Kidney glomerular epithelial cell (primary cell): Measurements from ENCODE around the gene LRFN4.

ENCODE experiments used
- DNase-seq: peaks from one replicate; lab custom pipeline; 2025; lab: John Stamatoyannopoulos, UW

LRFN4 gene

DNA sequence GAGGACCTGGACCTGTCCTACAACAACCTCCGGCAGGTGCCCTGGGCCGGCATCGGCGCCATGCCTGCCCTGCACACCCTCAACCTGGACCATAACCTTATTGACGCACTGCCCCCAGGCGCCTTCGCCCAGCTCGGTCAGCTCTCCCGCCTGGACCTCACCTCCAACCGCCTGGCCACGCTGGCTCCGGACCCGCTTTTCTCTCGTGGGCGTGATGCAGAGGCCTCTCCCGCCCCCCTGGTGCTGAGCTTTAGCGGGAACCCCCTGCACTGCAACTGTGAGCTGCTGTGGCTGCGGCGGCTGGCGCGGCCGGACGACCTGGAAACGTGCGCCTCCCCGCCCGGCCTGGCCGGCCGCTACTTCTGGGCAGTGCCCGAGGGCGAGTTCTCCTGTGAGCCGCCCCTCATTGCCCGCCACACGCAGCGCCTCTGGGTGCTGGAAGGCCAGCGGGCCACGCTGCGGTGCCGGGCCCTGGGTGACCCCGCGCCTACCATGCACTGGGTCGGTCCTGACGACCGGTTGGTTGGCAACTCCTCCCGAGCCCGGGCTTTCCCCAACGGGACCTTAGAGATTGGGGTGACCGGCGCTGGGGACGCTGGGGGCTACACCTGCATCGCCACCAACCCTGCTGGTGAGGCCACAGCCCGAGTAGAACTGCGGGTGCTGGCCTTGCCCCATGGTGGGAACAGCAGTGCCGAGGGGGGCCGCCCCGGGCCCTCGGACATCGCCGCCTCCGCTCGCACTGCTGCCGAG, 1.5 kb downstream of the LRFN4 start:
- no peak for DNase-seq

- no peak for DNase-seq
Observed at GRCh38 chr11:66858939-66859685, 2.2 kb downstream of the LRFN4 start.

GRCh38 chr11:66859686-66860448, 3.0 kb downstream of the LRFN4 start:
- DNase-seq, result no peak

DNA sequence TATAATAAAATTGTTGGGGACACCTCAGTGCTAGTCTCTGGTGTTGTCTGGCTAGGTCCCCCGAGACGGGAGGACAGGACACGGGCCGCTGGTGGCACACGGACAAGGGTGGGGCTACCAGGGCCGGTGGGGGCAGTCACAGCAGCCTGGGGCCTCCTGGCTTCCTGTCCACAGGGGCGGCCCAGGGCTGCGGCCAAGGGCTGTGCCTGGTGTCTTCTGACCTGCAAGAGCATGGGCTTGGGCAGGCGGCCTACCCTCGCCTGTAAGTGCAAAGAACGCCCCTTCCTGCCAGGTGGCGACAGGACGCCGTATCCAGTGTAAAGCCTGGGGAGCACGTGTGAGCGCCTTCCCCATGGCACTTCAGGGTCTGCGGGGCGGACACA, 3.6 kb downstream of the LRFN4 start:
- DNase-seq, result no peak

- DNase-seq, result no peak
Observed at GRCh38 chr11:66861038-66861773, 4.3 kb downstream of the LRFN4 start.

DNA sequence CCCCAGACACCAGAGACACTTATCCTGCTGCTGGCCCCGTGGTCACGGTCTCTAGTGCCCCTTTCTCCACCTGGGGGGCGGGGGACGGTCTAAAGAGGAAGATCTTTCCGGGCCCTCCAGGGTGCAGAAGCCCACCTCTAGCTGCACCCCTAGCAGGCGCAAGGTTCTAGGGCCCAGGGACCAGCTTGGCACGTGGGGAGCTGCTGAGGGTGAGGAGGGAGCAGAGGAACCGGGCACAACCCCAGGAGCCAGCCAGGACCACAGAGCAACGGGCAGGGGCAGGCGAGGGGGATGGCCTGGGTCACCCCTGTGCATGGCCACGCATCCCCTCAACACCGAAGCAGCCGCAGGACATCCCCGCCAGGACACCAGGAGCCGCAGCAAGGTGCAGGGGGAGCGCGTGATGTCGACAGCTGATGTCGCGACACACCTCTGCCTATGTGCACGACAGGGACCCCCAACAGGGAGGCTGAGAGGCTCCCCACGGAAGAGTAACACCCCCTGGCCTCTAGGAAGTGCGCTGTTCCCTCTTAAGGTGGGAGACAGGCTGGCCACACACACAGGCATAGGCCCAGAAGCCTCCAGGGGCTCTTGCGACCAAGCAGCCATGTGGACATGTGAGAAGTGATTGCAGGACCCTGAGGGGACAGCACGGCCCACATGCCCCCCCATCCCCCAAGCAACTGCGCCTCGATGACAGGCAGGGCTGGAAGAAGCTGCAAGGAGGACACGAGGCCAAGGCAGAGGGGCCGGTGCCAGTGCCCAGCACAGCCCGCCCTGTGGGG, 5.1 kb downstream of the LRFN4 start:
- no peak for DNase-seq

GRCh38 chr11:66862559-66863037, 5.7 kb downstream of the LRFN4 start:
- DNase-seq, result no peak

DNA sequence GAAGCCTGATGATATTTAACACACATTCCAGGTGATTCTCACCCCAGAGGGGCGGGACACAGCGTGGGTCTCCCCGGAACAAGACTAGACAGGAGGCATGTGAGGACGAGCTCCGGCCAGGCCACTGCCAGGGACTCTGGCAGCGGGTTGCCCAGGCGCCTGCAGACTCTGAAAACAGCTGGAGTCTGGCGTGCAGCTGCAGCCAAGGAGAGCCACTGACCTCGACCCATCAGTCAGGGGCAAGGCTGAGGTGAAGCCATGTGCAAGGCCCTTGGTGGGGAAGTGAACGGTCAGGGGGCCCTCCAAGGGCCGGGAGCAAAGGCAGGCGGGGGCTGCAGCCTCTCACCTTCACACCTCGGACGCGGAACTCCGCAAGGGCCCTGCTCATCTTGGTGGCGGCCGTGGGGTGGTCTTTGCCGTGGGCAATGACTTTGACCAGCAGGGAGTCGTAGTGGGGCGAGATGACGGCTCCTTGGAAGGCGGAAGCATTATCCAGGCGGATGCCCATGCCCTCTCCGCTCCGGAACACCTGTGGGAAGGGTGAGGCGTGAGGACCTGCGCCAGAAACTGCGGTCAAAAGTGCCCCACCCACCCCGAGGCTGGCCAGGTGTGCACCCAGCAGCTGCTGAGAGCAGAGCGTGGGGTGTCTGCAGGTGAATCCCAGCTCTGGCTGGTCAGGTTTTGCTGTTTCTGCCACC, 6.7 kb downstream of the LRFN4 start:
- no peak for DNase-seq

DNA sequence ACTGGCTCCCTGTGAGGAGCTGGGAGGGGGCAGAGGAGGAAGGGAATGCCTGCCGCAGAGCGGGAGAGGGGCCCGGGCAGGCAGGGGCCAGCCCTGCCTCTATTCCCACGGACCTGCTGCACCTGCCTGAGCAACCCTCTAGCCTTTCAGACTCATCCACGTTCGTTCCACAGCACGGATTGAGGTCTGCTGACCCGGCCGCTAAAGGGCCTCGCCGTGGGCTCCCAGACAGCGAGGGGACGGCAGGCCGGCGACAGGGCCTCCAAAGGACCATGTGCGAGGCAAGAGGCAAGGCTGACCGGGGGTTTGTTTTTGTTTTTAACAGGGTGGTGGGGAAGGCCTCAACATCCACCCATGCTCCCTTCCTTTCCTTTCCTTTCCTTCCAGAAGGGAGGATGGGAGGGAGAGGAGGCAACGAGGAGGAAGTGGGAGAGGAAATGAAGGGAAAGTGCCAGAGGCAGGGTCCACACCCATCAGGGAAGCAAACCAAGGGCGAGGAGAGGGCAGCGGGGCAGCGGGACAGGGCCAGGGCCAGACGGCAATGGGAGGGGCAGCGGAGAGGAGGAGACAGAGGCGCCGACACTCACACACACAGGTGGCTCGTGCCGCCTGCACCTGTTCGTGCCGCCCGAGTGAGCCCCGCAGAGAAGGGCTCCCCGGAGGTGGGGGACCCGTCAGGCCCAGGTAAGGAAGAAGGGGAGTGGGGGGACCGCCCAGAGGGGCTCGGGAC, 7.5 kb downstream of the LRFN4 start:
- DNase-seq, result no peak

DNA sequence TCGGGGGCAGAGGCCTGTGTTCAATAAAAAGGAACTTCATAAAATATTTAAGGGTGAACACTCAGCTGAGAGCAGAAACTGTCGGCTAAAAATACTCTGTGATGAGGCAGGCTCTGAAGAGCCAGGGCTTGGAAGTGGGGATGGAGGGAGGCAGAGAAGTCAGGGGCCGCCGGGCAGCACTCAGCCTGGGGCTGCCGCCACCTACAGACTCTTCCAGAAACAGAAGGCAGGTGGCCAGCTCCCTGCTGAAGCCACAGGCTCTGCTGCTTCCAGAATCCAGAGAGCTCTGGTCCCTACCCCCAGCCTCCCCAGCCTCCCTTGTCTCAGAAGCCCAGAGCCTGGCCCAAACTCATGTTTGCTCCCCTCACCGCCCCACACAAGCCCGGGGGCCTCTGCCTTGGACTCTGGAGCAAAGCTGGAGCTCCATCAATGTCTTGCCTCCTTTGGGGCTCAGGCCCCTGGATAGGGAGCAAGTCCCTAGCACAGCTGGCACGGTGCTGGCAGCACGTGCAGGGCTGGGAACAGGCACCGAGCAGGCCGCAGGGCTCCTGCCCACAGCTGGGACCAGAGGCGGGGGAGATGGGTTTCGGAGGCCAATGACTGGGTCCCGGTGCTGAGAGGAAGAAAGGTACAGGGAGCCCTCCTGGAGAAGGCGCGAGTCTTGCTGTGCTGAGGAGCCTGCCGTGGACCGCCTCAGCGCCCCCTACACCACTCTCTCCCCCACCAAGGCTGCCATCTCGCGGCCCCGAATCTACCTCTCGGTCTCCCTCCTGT, 8.2 kb downstream of the LRFN4 start:
- DNase-seq, result no peak

DNA sequence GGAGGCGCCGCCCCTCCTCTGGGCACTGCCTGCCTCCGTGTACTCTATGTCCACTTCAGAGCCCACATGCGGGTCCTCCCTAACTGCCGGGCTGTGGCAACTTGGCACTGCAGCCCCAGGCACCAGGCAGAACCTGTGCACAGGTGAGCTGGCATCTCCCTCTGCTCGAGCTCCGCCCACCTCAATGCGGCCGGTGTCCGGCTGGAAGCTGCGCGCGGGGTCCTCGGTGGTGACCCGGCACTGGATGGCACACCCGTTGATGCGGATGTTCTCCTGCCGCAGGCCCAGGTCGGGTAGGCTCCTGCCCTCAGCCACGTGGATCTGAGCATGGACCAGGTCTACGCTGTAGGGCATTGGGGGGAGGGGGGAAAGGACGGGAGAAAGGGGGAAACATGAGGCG, 9.1 kb downstream of the LRFN4 start:
- no peak for DNase-seq

DNA sequence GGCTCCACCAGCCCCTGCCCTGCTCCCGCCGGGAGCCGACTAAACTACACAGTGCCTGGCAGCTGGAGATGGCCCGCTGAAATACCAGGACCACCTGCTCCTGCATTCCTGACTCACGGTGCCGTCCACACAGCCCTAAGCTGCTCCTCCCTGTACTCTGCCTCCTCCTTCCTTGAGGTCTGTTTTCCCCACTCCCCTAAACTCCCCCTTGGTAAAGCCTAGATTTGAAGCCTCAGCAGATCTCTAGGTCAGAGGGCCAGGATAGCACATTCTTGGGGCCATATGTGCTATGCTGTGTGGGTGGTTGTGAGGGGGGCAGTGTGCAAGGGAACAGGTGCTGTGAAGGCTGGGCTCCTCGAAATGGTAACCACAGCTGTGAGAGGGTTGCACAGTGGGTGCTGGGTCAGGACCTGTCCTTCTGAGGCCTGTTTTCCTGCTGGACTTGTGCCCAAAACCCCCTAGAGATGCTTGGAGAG, 9.7 kb downstream of the LRFN4 start:
- DNase-seq, result no peak

DNA sequence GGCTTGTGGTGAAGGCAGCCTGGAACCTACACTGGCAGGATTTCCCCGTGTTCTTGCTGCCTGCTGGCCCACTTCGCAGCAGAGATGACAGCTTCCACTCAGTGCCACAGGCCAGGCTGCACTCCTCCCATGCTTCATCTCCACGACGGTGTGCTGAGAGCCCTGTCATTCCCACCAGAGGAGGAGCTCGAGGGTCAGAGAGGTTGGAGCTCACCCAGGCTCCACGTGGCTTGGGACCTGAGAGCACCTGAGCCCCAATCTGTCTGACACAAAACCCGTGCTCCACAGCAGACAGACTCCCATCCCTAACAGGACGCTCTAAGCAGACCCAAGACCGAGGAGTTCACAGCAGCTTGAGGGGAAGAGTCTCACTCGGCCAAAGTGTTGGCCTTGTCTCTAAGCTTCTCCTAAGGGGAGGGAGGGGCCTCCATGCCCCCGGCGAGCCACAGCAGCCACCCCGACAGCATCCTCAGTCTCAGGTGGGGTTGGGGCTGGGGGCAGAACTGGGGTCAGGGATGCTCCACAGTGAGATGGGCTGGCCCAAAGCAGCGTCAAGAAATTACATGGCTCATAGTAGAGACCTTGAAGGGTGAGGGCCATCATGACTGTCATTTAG, 10.7 kb downstream of the LRFN4 start:
- no peak for DNase-seq

GRCh38 chr11:66868082-66868725, 11.3 kb downstream of the LRFN4 start:
- DNase-seq, result no peak

- no peak for DNase-seq
Observed at GRCh38 chr11:66868726-66869566, 12.1 kb downstream of the LRFN4 start.

DNA sequence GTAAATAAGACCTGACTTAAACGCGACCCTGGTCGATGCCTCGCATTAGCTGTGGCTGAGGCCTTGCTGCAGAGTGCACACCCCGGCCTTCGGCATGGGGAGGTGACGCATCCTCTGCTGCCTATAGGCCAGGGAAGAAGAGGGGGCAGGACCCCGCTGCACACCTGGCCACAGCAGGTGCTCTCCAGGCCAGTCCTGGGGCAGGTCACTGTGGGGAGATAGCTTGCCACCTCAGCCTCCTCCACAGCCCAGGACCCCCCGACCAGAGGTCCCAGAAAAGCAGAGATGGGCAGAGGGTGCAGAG, 12.7 kb downstream of the LRFN4 start:
- no peak for DNase-seq

GRCh38 chr11:66870131-66870530, 13.3 kb downstream of the LRFN4 start:
- DNase-seq, result no peak
